GM12801 (cell line): ENCODE measurements around the gene RETN.

Experiments used
- CTCF ChIP-seq: IDR thresholded peaks from one replicate; pipeline ENCODE4 v1.5.1; 2011; ENCODE audit warnings: control low read depth; ENCODE audit not compliant: insufficient read length; ENCODE audit errors: extremely low read depth

Gene RETN

GRCh38 chr19:7668842-7669241 is at the start of gene RETN:
RETN (plus strand) TSS chr19:7669049; CDS start chr19:7669327, 278 bp downstream.
- TF ChIP-seq CTCF, result no peak

- TF ChIP-seq CTCF, result no peak
These were observed 49.0 kb upstream of the RETN start for GRCh38 chr19:7619671-7620441.

- no peak for TF ChIP-seq CTCF
These were observed 48.1 kb upstream of the RETN start for GRCh38 chr19:7620442-7621412.

GRCh38 chr19:7622933-7623685 is 45.7 kb upstream of the RETN start:
- TF ChIP-seq CTCF, result no peak

GRCh38 chr19:7623725-7624603 is 44.9 kb upstream of the RETN start:
- no peak for TF ChIP-seq CTCF

- no peak for TF ChIP-seq CTCF
These were observed 44.0 kb upstream of the RETN start for GRCh38 chr19:7624810-7625209.
